Measurements from ENCODE around the gene TENT5C. TPM values are rescaled to one million over a fixed set of nuclear protein-coding genes. Genes with fewer than 3 reads are reported as not detected.

TENT5C gene
- total and polyA plus RNA-seq, 9 of the 15 experiments (the other 6 are each of a cell fraction or from before 2014, with no cell fraction given) = 1.8 to 7.7 (median 4.0) TPM

GRCh38 chr1:117584181-117584580 lies 21.7 kb upstream of the TENT5C start:
- ATAC-seq = no peak
- Histone ChIP-seq H3K79me2 (ENCODE audit: control insufficient read depth, insufficient read depth, low read length) (no peaks in the 10 kb centered on the region), H2AFZ (ENCODE audit: low read depth, low read length) (no peak overlapping the region), H3K27ac (ENCODE audit: extremely low read depth, low read depth, low read length) (no peak overlapping the region), H3K9ac (ENCODE audit: insufficient read depth in 1 of 2, low read depth in 2 of 2, low read length in 2 of 2) (no peak overlapping the region), H3K36me3 (ENCODE audit: control insufficient read depth, insufficient read depth, low read length) (no peaks in the 10 kb centered on the region), H3K4me2 (ENCODE audit: insufficient read depth, low read length) (no peak overlapping the region), H3K9me1 (ENCODE audit: control insufficient read depth, insufficient read depth, low read length) (no peaks in the 10 kb centered on the region), H4K20me1 (replicated peaks; ENCODE audit: control insufficient read depth, insufficient read depth, low read length) (no peaks in the 10 kb centered on the region), H3K4me3 (no peak overlapping the region), H3K4me1 (replicated peaks in 1 of 2; ENCODE audit: control insufficient read depth in 2 of 2, insufficient read depth in 2 of 2, low read length in 2 of 2) (peaks cover 3 to 8% of the 10 kb centered on the region in 2 experiments; a peak in 3 of 5 replicates), H3K27me3 (ENCODE audit: control insufficient read depth in 2 of 2, insufficient read depth in 2 of 2, low read length in 2 of 2) (no peaks in the 10 kb centered on the region), H3K9me3 (replicated peaks; ENCODE audit: control insufficient read depth, insufficient read depth, low read depth, low read length) (no peaks in the 10 kb centered on the region; the same call in 1 of the 2 replicates)
- no peak for FAIRE-seq
- WGBS (ENCODE audit: insufficient coverage, low coverage, missing lambda C conversion rate) = 48% methylated on average over 6 of the region's 6 CpGs
- BruUV-seq (replicated peaks) = no TSS peak
- ChIA-PET POLR2A (no interaction called here), CTCF (ENCODE audit: low intra/inter-chr PET ratio) (no interaction called here)
- no peak for DNase-seq (ENCODE audit: extremely low read depth in 1 of 4, low spot score in 3 of 4)
- no peak for TF ChIP-seq ZBTB43 (CRISPR knock-in tag; IDR thresholded peaks at IDR 0.05)
- TF ChIP-seq PHF20 (IDR thresholded peaks at IDR 0.05; ENCODE audit: partially characterized antibody) = peak; percentile 36
- 0 out of 2 replicates have a peak, but pooled peaks have one; percentile 33 for TF ChIP-seq ARID2 (IDR thresholded peaks at IDR 0.05)
- peak in 1 of 2 experiments; percentile 94; a peak in 2 of 4 replicates for TF ChIP-seq KDM1A (IDR thresholded peaks at IDR 0.05)
- no peak for TF ChIP-seq CUX1 (CRISPR knock-in tag; IDR thresholded peaks at IDR 0.05)
- in situ Hi-C loops (cut with MboI) = no loop called here
- intact Hi-C loops (cut with micrococcal nuclease) = no loop called here

All from K562 (cell line).